RWPE2 (cell line): ENCODE measurements around the gene HPS5.

Experiments used
- ATAC-seq: fragments of 200-7000 bp; cut with Tn5 transposase; 3 replicates; pipeline ENCODE4 v1.9.1; 2021; ENCODE audit warnings: low read depth
- DNase-seq: peaks from one replicate; pipeline ENCODE4 v3.0.0-alpha.2; 2020; ENCODE audit warnings: low spot score
- H3K27ac ChIP-seq: fragments of 450-650 bp; 2 replicates; pipeline ENCODE4 v1.5.1; 2017; ENCODE audit warnings: mild to moderate bottlenecking; ENCODE audit not compliant: poor library complexity, severe bottlenecking
- H3K27me3 ChIP-seq: fragments of 250-450 bp; sonication (Bioruptor Pico); 2 replicates; pipeline ENCODE4 v1.5.1; 2021; ENCODE audit warnings: mild to moderate bottlenecking, moderate library complexity; ENCODE audit not compliant: insufficient read depth, poor library complexity, severe bottlenecking
- H3K36me3 ChIP-seq: fragments of 250-450 bp; sonication (Bioruptor Pico); 2 replicates; pipeline ENCODE4 v1.5.1; 2020; ENCODE audit warnings: low read depth, mild to moderate bottlenecking, moderate library complexity
- H3K4me1 ChIP-seq: fragments of 250-450 bp; sonication (Bioruptor Pico); 2 replicates; pipeline ENCODE4 v1.5.1; 2021; ENCODE audit warnings: mild to moderate bottlenecking, moderate library complexity; ENCODE audit not compliant: insufficient read depth, poor library complexity, severe bottlenecking
- H3K4me3 ChIP-seq: fragments of 250-450 bp; sonication (Bioruptor Pico); 2 replicates; pipeline ENCODE4 v1.5.1; 2021; ENCODE audit warnings: mild to moderate bottlenecking, moderate library complexity; ENCODE audit not compliant: severe bottlenecking
- H3K9me3 ChIP-seq: fragments of 250-450 bp; sonication (Bioruptor Pico); 2 replicates; pipeline ENCODE4 v1.5.1; 2021; ENCODE audit warnings: mild to moderate bottlenecking, moderate library complexity; ENCODE audit not compliant: severe bottlenecking
- CTCF ChIP-seq: fragments of 450-650 bp; IDR thresholded peaks from one replicate; pipeline ENCODE4 v1.5.1; 2017; ENCODE audit warnings: mild to moderate bottlenecking, moderate library complexity; ENCODE audit not compliant: poor library complexity, severe bottlenecking

The HPS5 gene

GRCh38 chr11:18321969-18322711, at the start of gene HPS5, which contains the start of gene GTF2H1:
HPS5 (minus strand) TSS chr11:18322140; CDS start chr11:18317858, 4,282 bp downstream.
GTF2H1 (plus strand) TSS chr11:18322567; CDS start chr11:18333075, 10,508 bp downstream.
- ATAC-seq = peak; percentile 89

GRCh38 chr11:18371279-18371678, 49.3 kb upstream of the HPS5 start:
- H3K9me3 ChIP-seq = no peaks in the 10 kb centered on the region
- TF ChIP-seq CTCF = no peak
- H3K36me3 ChIP-seq = peaks cover 10% of the 10 kb centered on the region
- ATAC-seq = no peak
- H3K27me3 ChIP-seq = no peaks in the 10 kb centered on the region
- H3K4me3 ChIP-seq = no peak overlapping the region
- no peaks in the 10 kb centered on the region for H3K4me1 ChIP-seq
- no peak for DNase-seq
- H3K27ac ChIP-seq = no peak overlapping the region

More at GRCh38 chr11:18321969-18322711, at the start of gene HPS5, which contains the start of gene GTF2H1:
- TF ChIP-seq CTCF = no peak
- DNase-seq = peak; percentile 95
- H3K27me3 ChIP-seq = no peaks in the 10 kb centered on the region
- peaks cover 27% of the 10 kb centered on the region for H3K4me1 ChIP-seq
- peak within 1 kb of the TSS; percentile 85 for H3K4me3 ChIP-seq
- peak within 1 kb of the TSS; percentile 75 for H3K27ac ChIP-seq
- peaks cover 33% of the 10 kb centered on the region for H3K36me3 ChIP-seq
- no peaks in the 10 kb centered on the region for H3K9me3 ChIP-seq

- no peak for TF ChIP-seq CTCF
- Histone ChIP-seq H3K4me3 (no peak overlapping the region), H3K27ac (no peak overlapping the region), H3K27me3 (no peaks in the 10 kb centered on the region), H3K9me3 (no peaks in the 10 kb centered on the region), H3K4me1 (no peaks in the 10 kb centered on the region), H3K36me3 (peaks cover 24% of the 10 kb centered on the region)
- ATAC-seq = no peak
- no peak for DNase-seq
Measured at GRCh38 chr11:18369398-18369797, 47.5 kb upstream of the HPS5 start.

- no peak for TF ChIP-seq CTCF
- DNase-seq (no peak), ATAC-seq (peak; percentile 58)
- H3K27me3 ChIP-seq = no peaks in the 10 kb centered on the region
- peaks cover 35% of the 10 kb centered on the region for H3K36me3 ChIP-seq
- peak overlapping the region; percentile 23 for H3K27ac ChIP-seq
- no peaks in the 10 kb centered on the region for H3K4me1 ChIP-seq
- no peak overlapping the region for H3K4me3 ChIP-seq
- H3K9me3 ChIP-seq = no peaks in the 10 kb centered on the region
Measured at GRCh38 chr11:18368221-18368620, 46.3 kb upstream of the HPS5 start.

GRCh38 chr11:18367431-18367830, 45.5 kb upstream of the HPS5 start:
- no peak for TF ChIP-seq CTCF
- Histone ChIP-seq H3K27ac (no peak overlapping the region), H3K9me3 (no peaks in the 10 kb centered on the region), H3K4me1 (no peaks in the 10 kb centered on the region), H3K36me3 (peaks cover 41% of the 10 kb centered on the region), H3K27me3 (no peaks in the 10 kb centered on the region), H3K4me3 (no peak overlapping the region)
- DNase-seq = no peak
- no peak for ATAC-seq
